Measurements from ENCODE around the gene HS3ST3B1.

DNA sequence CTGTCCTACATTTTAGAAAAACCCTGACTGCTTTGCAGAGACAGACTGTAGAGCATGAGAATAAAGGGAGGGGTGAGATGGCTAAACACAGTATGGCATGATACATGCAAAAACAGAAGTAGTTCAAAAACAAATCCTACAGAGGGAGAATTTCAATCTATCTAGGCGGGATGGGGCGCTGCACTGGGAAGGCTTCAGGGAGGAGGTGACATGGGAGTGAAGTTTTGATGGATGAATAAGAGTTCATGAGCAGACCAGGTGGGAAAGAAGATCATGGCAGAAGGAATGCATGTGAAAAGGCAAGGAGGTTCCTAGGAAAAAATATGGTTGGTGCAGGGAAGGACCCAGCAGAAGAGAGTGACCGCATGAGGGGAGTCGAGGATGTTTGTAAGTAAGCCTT is 19.2 kb downstream of the HS3ST3B1 start:
- TF ChIP-seq RORB (CRISPR knock-in tag; IDR thresholded peaks at IDR 0.05) (no peak), NR2C2 (CRISPR knock-in tag; IDR thresholded peaks at IDR 0.05) (no peak), JUN (CRISPR knock-in tag; IDR thresholded peaks at IDR 0.05) (no peak), ATF1 (CRISPR knock-in tag; IDR thresholded peaks at IDR 0.05) (no peak), SP1 (CRISPR knock-in tag; conservative IDR thresholded peaks at IDR 0.05) (no peak)
- TF ChIP-seq, protein P1, sequence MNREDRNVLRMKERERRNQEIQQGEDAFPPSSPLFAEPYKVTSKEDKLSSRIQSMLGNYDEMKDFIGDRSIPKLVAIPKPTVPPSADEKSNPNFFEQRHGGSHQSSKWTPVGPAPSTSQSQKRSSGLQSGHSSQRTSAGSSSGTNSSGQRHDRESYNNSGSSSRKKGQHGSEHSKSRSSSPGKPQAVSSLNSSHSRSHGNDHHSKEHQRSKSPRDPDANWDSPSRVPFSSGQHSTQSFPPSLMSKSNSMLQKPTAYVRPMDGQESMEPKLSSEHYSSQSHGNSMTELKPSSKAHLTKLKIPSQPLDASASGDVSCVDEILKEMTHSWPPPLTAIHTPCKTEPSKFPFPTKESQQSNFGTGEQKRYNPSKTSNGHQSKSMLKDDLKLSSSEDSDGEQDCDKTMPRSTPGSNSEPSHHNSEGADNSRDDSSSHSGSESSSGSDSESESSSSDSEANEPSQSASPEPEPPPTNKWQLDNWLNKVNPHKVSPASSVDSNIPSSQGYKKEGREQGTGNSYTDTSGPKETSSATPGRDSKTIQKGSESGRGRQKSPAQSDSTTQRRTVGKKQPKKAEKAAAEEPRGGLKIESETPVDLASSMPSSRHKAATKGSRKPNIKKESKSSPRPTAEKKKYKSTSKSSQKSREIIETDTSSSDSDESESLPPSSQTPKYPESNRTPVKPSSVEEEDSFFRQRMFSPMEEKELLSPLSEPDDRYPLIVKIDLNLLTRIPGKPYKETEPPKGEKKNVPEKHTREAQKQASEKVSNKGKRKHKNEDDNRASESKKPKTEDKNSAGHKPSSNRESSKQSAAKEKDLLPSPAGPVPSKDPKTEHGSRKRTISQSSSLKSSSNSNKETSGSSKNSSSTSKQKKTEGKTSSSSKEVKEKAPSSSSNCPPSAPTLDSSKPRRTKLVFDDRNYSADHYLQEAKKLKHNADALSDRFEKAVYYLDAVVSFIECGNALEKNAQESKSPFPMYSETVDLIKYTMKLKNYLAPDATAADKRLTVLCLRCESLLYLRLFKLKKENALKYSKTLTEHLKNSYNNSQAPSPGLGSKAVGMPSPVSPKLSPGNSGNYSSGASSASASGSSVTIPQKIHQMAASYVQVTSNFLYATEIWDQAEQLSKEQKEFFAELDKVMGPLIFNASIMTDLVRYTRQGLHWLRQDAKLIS (CRISPR knock-in tag; IDR thresholded peaks at IDR 0.05; ENCODE audit: borderline replicate concordance), result no peak
- TF ChIP-seq, protein P2, sequence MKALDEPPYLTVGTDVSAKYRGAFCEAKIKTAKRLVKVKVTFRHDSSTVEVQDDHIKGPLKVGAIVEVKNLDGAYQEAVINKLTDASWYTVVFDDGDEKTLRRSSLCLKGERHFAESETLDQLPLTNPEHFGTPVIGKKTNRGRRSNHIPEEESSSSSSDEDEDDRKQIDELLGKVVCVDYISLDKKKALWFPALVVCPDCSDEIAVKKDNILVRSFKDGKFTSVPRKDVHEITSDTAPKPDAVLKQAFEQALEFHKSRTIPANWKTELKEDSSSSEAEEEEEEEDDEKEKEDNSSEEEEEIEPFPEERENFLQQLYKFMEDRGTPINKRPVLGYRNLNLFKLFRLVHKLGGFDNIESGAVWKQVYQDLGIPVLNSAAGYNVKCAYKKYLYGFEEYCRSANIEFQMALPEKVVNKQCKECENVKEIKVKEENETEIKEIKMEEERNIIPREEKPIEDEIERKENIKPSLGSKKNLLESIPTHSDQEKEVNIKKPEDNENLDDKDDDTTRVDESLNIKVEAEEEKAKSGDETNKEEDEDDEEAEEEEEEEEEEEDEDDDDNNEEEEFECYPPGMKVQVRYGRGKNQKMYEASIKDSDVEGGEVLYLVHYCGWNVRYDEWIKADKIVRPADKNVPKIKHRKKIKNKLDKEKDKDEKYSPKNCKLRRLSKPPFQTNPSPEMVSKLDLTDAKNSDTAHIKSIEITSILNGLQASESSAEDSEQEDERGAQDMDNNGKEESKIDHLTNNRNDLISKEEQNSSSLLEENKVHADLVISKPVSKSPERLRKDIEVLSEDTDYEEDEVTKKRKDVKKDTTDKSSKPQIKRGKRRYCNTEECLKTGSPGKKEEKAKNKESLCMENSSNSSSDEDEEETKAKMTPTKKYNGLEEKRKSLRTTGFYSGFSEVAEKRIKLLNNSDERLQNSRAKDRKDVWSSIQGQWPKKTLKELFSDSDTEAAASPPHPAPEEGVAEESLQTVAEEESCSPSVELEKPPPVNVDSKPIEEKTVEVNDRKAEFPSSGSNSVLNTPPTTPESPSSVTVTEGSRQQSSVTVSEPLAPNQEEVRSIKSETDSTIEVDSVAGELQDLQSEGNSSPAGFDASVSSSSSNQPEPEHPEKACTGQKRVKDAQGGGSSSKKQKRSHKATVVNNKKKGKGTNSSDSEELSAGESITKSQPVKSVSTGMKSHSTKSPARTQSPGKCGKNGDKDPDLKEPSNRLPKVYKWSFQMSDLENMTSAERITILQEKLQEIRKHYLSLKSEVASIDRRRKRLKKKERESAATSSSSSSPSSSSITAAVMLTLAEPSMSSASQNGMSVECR (CRISPR knock-in tag; IDR thresholded peaks at IDR 0.05; ENCODE audit: borderline replicate concordance), result no peak
- TF ChIP-seq, protein P3, sequence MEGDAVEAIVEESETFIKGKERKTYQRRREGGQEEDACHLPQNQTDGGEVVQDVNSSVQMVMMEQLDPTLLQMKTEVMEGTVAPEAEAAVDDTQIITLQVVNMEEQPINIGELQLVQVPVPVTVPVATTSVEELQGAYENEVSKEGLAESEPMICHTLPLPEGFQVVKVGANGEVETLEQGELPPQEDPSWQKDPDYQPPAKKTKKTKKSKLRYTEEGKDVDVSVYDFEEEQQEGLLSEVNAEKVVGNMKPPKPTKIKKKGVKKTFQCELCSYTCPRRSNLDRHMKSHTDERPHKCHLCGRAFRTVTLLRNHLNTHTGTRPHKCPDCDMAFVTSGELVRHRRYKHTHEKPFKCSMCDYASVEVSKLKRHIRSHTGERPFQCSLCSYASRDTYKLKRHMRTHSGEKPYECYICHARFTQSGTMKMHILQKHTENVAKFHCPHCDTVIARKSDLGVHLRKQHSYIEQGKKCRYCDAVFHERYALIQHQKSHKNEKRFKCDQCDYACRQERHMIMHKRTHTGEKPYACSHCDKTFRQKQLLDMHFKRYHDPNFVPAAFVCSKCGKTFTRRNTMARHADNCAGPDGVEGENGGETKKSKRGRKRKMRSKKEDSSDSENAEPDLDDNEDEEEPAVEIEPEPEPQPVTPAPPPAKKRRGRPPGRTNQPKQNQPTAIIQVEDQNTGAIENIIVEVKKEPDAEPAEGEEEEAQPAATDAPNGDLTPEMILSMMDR (IDR thresholded peaks at IDR 0.05), result no peak
- TF ChIP-seq, protein P4, sequence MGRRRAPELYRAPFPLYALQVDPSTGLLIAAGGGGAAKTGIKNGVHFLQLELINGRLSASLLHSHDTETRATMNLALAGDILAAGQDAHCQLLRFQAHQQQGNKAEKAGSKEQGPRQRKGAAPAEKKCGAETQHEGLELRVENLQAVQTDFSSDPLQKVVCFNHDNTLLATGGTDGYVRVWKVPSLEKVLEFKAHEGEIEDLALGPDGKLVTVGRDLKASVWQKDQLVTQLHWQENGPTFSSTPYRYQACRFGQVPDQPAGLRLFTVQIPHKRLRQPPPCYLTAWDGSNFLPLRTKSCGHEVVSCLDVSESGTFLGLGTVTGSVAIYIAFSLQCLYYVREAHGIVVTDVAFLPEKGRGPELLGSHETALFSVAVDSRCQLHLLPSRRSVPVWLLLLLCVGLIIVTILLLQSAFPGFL (CRISPR knock-in tag; IDR thresholded peaks at IDR 0.05; ENCODE audit: borderline replicate concordance), result no peak
- TF ChIP-seq, protein P5, sequence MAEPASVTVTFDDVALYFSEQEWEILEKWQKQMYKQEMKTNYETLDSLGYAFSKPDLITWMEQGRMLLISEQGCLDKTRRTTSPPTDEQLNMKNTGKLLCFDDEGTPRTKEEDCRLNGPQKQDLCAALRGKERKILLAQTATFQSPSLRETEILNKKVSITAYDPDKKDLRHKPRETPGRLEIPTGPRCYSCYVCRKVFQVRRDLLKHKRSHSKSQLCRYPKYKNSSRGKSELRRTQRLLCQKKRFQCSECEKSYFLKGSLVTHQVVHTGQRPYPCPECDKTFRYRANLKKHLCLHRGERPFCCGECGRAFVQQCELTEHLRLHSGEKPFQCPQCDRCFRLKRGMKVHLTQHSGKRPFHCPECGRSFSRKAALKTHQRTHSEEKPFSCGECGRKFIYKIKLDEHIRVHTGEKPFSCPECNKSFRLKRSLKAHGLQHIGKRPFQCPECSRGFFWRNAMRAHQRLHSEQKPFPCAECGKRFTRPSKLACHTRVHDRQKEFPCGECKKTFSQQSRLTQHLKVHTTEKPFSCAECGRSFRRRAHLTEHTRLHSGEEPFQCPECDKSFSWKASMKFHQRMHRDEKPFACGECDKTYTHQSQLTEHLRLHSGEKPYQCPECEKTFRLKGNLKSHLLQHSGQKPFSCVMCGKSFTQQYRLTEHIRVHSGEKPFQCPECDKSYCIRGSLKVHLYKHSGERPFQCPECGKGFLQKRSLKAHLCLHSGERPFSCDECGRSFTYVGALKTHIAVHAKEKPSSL (CRISPR knock-in tag; conservative IDR thresholded peaks at IDR 0.05), result no peak
- TF ChIP-seq, protein P6, sequence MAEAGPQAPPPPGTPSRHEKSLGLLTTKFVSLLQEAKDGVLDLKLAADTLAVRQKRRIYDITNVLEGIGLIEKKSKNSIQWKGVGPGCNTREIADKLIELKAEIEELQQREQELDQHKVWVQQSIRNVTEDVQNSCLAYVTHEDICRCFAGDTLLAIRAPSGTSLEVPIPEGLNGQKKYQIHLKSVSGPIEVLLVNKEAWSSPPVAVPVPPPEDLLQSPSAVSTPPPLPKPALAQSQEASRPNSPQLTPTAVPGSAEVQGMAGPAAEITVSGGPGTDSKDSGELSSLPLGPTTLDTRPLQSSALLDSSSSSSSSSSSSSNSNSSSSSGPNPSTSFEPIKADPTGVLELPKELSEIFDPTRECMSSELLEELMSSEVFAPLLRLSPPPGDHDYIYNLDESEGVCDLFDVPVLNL (CRISPR knock-in tag; IDR thresholded peaks at IDR 0.05; ENCODE audit: borderline replicate concordance, low read depth), result no peak

Measured in WTC11 (cell line).